Heart left ventricle (tissue), 13 donors: ENCODE results near the gene MAPK8IP1.

Experiments used
- CTCF ChIP-seq, 12 donors: fragments of 200-600 bp; sonication (generic) in 4 of 12; IDR thresholded peaks; one replicate each; pipeline versions ENCODE4 v1.5.0 to v1.8.0; 2018 to 2022; ENCODE audit warnings: antibody characterized with exemption in 12 of 12, mild to moderate bottlenecking in 5 of 12
- POLR2A ChIP-seq, 2 donors: fragments of 450-650 bp; IDR thresholded peaks; one replicate each; pipeline ENCODE4 v1.6.1; 2017; ENCODE audit warnings: antibody characterized with exemption in 2 of 2, mild to moderate bottlenecking in 2 of 2, moderate library complexity in 2 of 2
- donor health status: ischemic (EF 13 %, LVEDD 7.1; RV severe dilation, severe dysfunction).
- donor health status: DM: no; HTN: yes; CAD: no.
- donor health status: DM: no; HTN: no; CAD: no.
- donor health status: ischemic (EF 25% LVEDD 6.9; RV normal size, moderate dysfunction).
- donor health status: ischemic (EF 25% LVEDD 5.7; RV mildly dilated, moderate dysfunction).
- donor health status: ischemic (EF 35%, LVEDD 5.7; RV mildly dilated, moderate dysfunction).
- donor health status: nonischemic (EF 11% LVEDD 7.7; RV severe dilation, severe dysfunction).
- donor health status: DM: yes; HTN: yes; CAD: no.
- donor health status: PGD.
- donor health status: ischemic (EF 29% LVEDD 5.4; RV normal size, mild dysfunction).
- donor health status: nonischemic (EF 23%, LVEDD 6.1; RV moderate dilation, normal function).

- no peak for TF ChIP-seq POLR2A (IDR thresholded peaks at IDR 0.05)
- TF ChIP-seq CTCF (IDR thresholded peaks at IDR 0.05): no peak
Measured at GRCh38 chr11:45871638-45872037, 13.8 kb upstream of the MAPK8IP1 start.
